PC-3 (cell line): Measurements from ENCODE around the gene MXD1. TPM values are rescaled to one million over a fixed set of nuclear protein-coding genes. Genes with fewer than 3 reads are reported as not detected.
"Not testable (repeated sequence)": the region's sequence is repeated elsewhere in the genome, so short reads cannot be mapped to it uniquely, and the experiment has no call there.

Experiments
- ATAC-seq: fragments of 200-7000 bp; cut with Tn5 transposase; 2 replicates; pipeline ENCODE4 v1.9.1; 2020; ENCODE audit warnings: mild to moderate bottlenecking, moderate library complexity
- BruUV-seq: library from RNA; stranded (reverse); fragments of 400-500 nt; replicated peaks from 2 replicates; lab custom pipeline; 2021; lab: Mats Ljungman, UMichigan
- CTCF ChIA-PET: fragments of 300-600 bp; sonication (Branson Sonifier 250); formaldehyde crosslinking; loops from one replicate; lab custom pipeline; 2022; ENCODE audit warnings: antibody characterized with exemption; lab: Charles Lee
- POLR2A ChIA-PET: fragments of 300-600 bp; sonication (Branson Sonifier 250); formaldehyde crosslinking; loops from one replicate; lab custom pipeline; 2022; ENCODE audit warnings: antibody characterized with exemption; ENCODE audit not compliant: unreplicated experiment; lab: Charles Lee
- DNase-seq: peaks from one replicate; pipeline ENCODE4 v3.0.0-alpha.2; 2015
- H2AFZ ChIP-seq: fragments of 300-600 bp; sonication (generic); 2 replicates; pipeline ENCODE4 v1.6.0; 2016; ENCODE audit warnings: antibody characterized with exemption, low read length
- H3F3A ChIP-seq: fragments of 300-600 bp; sonication (generic); one replicate; pipeline ENCODE4 v1.6.0; 2017; ENCODE audit warnings: antibody characterized with exemption, low read length, control low read depth, mild to moderate bottlenecking; ENCODE audit not compliant: unreplicated experiment
- H3K27ac ChIP-seq: fragments of 300-600 bp; sonication (generic); 2 replicates; pipeline ENCODE4 v1.5.1; 2016; ENCODE audit warnings: mild to moderate bottlenecking, low read length
- H3K27me3 ChIP-seq: fragments of 300-600 bp; sonication (generic); 2 replicates; pipeline ENCODE4 v1.6.1; 2016; ENCODE audit warnings: low read length, mixed read lengths
- H3K36me3 ChIP-seq: fragments of 300-600 bp; sonication (generic); 2 replicates; pipeline ENCODE4 v1.6.1; 2016; ENCODE audit warnings: low read depth, mixed run types, low read length, mixed read lengths
- H3K4me1 ChIP-seq: fragments of 300-600 bp; sonication (generic); 2 replicates; pipeline ENCODE4 v1.5.1; 2016; ENCODE audit warnings: low read length; ENCODE audit not compliant: insufficient read depth
- H3K4me2 ChIP-seq: fragments of 300-600 bp; sonication (generic); 2 replicates; pipeline ENCODE4 v1.6.0; 2016; ENCODE audit warnings: low read length
- H3K4me3 ChIP-seq: fragments of 300-600 bp; sonication (generic); 2 replicates; pipeline ENCODE4 v1.5.1; 2016; ENCODE audit warnings: mild to moderate bottlenecking, low read length, mixed read lengths
- H3K79me2 ChIP-seq: fragments of 300-600 bp; sonication (generic); 2 replicates; pipeline ENCODE4 v1.6.1; 2017; ENCODE audit warnings: low read length, mixed read lengths
- H3K9ac ChIP-seq: fragments of 300-600 bp; sonication (generic); 2 replicates; pipeline ENCODE4 v1.6.0; 2016; ENCODE audit warnings: mild to moderate bottlenecking, low read length
- H3K9me2 ChIP-seq: fragments of 300-600 bp; sonication (generic); replicated peaks from 2 replicates; pipeline ENCODE4 v1.6.1; 2016; ENCODE audit warnings: mixed run types, low read length, mixed read lengths
- H3K9me3 ChIP-seq: fragments of 300-600 bp; sonication (generic); 2 replicates; pipeline ENCODE4 v1.6.1; 2016; ENCODE audit warnings: low read length, mixed read lengths
- H4K20me1 ChIP-seq: fragments of 300-600 bp; sonication (generic); 2 replicates; pipeline ENCODE4 v1.6.1; 2016; ENCODE audit warnings: low read length, mixed read lengths
- EZH2 ChIP-seq: fragments of 300-600 bp; sonication (generic); IDR thresholded peaks from one replicate; pipeline ENCODE4 v1.6.1; 2017; ENCODE audit warnings: antibody characterized with exemption, mild to moderate bottlenecking, low read length; ENCODE audit not compliant: unreplicated experiment
- EZH2phosphoT487 ChIP-seq: fragments of 300-600 bp; sonication (generic); IDR thresholded peaks from 2 replicates; pipeline ENCODE4 v1.6.1; 2018; ENCODE audit warnings: mild to moderate bottlenecking, antibody characterized with exemption, low read length, borderline replicate concordance
- intact Hi-C: fragments of 100-400 bp; cut with micrococcal nuclease; formaldehyde crosslinking; loops from 2 replicates; pipeline ENCODE4 v1.9.0; 2023
- total RNA-seq: library from RNA; depleted of rRNA; stranded (reverse); fragments of >200 nt; gene quantifications from 2 replicates; pipeline ENCODE4 v1.2.3, GENCODE V29; 2014
- TF ChIP-seq, protein P1 (sequence below): fragments of 300-600 bp; sonication (generic); conservative IDR thresholded peaks from 2 replicates; pipeline ENCODE4 v1.5.1; 2017; ENCODE audit warnings: antibody characterized with exemption, low read depth, mild to moderate bottlenecking, low read length

Gene MXD1
- total RNA-seq, 1 experiment from 2014 or later = 6.8 TPM

DNA sequence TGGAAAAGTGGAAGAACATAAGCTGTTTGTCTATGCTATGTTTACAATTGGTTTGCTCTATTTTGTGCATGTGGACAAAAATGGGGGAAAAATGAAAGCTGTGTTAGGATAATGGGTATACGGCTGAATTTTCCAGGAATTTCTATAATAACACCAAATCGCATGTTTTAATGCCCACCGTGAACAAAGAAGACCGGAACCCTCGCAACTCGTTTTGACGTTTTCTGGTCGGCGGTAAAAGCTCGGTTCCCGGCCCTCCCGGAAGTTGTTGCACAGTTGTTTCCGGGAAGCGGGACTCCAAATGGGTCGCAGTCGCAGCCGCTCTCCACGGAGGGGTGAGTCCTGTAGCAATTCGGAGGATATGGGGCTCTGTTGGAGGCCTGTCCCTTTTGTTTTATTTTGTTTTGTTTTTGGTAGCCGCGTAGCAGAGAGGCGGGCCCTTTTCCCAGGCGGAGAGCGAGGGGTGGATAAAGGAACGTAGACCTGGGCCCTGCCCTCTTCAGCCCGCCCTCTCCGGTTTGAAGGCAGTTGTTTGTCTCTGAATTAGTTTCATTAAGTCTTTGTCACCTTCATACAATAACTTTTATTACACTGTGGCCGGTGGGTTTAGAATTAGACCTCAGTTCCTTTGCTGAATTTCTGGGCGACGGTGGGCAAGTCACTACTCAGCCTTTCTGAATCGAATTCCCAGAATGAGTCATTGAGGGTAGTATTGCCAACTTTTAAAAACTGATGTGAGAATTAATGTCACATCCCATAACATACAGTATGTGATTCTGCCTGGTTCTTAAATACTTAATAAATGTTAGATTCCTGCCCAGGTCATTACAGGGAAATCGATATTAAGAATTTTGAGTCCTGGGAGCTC is 21.0 kb upstream of the MXD1 start, which contains the start of gene SNRNP27:
TSS of gene SNRNP27 (plus strand) at position 273 of the 868 bp plus-strand sequence. CDS start at position 302, 29 bp downstream.
- Histone ChIP-seq H3K4me3 (peak within 1 kb of the TSS; percentile 82), H3K9ac (peak within 1 kb of the TSS; percentile 89), H2AFZ (peak within 1 kb of the TSS; percentile 100), H3F3A (no peaks in the 10 kb centered on the region), H4K20me1 (no peaks in the 10 kb centered on the region), H3K27ac (peak within 1 kb of the TSS; percentile 58), H3K4me1 (peaks cover 10% of the 10 kb centered on the region), H3K79me2 (peaks cover 45% of the 10 kb centered on the region), H3K4me2 (peak within 1 kb of the TSS; percentile 90), H3K36me3 (peaks cover 30% of the 10 kb centered on the region), H3K9me3 (no peaks in the 10 kb centered on the region), H3K27me3 (no peaks in the 10 kb centered on the region), H3K9me2 (no peaks in the 10 kb centered on the region)
- ChIA-PET CTCF (interaction anchor here (1.1 kb wide), 1 partner anchor 169 kb away, joined by 4 read pairs; no protein-coding TSS in a partner anchor), POLR2A (interaction anchor here (0.6 to 0.7 kb wide), 3 partner anchors 171 to 273 kb away, joined by 3 read pairs; no protein-coding TSS in a partner anchor)
- TSS peak; percentile 78 for BruUV-seq
- TF ChIP-seq EZH2phosphoT487 (no peak), EZH2 (no peak)
- TF ChIP-seq, protein P1, sequence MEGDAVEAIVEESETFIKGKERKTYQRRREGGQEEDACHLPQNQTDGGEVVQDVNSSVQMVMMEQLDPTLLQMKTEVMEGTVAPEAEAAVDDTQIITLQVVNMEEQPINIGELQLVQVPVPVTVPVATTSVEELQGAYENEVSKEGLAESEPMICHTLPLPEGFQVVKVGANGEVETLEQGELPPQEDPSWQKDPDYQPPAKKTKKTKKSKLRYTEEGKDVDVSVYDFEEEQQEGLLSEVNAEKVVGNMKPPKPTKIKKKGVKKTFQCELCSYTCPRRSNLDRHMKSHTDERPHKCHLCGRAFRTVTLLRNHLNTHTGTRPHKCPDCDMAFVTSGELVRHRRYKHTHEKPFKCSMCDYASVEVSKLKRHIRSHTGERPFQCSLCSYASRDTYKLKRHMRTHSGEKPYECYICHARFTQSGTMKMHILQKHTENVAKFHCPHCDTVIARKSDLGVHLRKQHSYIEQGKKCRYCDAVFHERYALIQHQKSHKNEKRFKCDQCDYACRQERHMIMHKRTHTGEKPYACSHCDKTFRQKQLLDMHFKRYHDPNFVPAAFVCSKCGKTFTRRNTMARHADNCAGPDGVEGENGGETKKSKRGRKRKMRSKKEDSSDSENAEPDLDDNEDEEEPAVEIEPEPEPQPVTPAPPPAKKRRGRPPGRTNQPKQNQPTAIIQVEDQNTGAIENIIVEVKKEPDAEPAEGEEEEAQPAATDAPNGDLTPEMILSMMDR = no peak
- DNase-seq (peak; percentile 86), ATAC-seq (peak; percentile 79)
- intact Hi-C loops = loop anchor here (5.0 kb wide), 2 partner anchors 52 to 152 kb away; partner anchors contain the start of gene ANXA4

DNA sequence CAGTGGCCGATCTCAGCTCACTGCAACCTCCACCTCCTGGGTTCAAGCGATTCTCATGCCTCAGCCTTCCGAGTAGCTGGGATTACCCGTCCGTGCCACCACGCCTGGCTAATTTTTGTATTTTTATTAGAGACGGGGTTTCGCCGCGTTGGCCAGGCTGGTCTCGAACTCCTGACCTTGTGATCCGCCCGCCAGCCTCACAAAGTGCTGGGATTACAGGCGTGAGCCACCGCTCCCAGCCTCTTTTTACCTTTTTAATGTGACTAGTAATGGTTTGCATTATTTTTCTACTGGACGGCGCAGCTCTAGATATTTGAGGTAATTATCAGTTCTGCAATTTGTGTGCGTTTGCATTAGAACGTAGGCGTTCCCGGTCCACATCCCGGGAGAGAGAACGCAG is 20.2 kb upstream of the MXD1 start:
- not testable (repeated sequence) for DNase-seq

DNA sequence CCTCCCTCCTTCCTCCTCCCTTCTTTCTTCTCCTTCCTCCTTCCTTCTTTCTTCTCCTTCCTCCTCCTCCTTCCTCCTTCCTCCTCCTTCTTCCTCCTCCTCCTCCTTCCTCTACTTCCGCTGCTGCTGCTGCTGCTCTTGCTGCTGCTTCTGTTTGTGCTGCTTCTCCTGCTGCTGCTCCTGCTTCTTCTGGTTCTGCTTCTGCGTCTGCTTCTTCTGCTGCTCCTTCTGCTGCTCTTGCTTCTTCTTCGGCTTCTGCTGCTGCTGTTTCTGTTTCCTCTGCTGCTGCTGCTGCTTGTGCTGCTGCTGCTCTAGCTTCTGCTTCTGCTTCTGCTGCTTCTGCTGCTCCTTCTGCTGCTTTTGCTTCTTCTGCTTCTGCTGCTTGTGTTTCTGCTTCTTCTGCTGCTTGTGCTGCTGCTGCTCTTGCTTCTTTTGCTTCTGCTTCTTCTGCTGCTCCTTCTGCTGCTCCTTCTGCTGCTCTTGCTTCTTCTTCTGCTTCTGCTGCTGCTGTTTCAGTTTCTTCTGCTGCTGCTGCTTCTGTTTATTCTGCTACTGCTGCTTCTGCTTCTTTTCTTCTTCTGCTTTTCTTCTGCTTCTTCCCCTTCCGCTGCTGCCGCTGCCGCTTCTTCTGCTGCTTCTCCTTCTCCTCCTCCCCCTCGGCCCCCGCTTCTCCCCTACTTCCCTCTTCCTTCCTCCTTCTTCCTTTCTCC is 12.5 kb upstream of the MXD1 start:
- H3K27ac ChIP-seq = no peak overlapping the region
- no peaks in the 10 kb centered on the region for H3K4me1 ChIP-seq
- no peak for DNase-seq
- no peak overlapping the region for H3K4me2 ChIP-seq
- no peaks in the 10 kb centered on the region for H3K9me2 ChIP-seq
- no peaks in the 10 kb centered on the region for H3F3A ChIP-seq
- BruUV-seq = no TSS peak
- H3K27me3 ChIP-seq = no peaks in the 10 kb centered on the region
- peaks cover 31% of the 10 kb centered on the region for H3K79me2 ChIP-seq
- no peaks in the 10 kb centered on the region for H4K20me1 ChIP-seq
- TF ChIP-seq, protein P1 = no peak
- TF ChIP-seq EZH2 (no peak), EZH2phosphoT487 (no peak)
- ChIA-PET CTCF (no interaction called here), POLR2A (no interaction called here)
- intact Hi-C loops = no loop called here
- no peak overlapping the region for H3K4me3 ChIP-seq
- H3K9me3 ChIP-seq = no peaks in the 10 kb centered on the region
- no peak overlapping the region for H3K9ac ChIP-seq
- ATAC-seq = no peak
- peaks cover 54% of the 10 kb centered on the region for H3K36me3 ChIP-seq
- no peak overlapping the region for H2AFZ ChIP-seq

More for the DNA sequence above, 20.2 kb upstream of the MXD1 start:
- H3K27ac ChIP-seq, H3F3A ChIP-seq, ATAC-seq, H3K4me1 ChIP-seq, BruUV-seq, CTCF ChIA-PET, POLR2A ChIA-PET, H3K27me3 ChIP-seq, H3K9me3 ChIP-seq, H4K20me1 ChIP-seq, H3K9me2 ChIP-seq: not testable (repeated sequence)
- Histone ChIP-seq H3K4me3 (peak overlapping the region; percentile 82), H3K9ac (peak overlapping the region; percentile 89), H2AFZ (peak overlapping the region; percentile 45), H3K4me2 (peak overlapping the region; percentile 90), H3K36me3 (peaks cover 35% of the 10 kb centered on the region), H3K79me2 (peaks cover 50% of the 10 kb centered on the region)
- intact Hi-C loops = loop anchor here (5.0 kb wide), 2 partner anchors 52 to 152 kb away; partner anchors contain the start of gene ANXA4
